Measurements from ENCODE around the gene SMAGP.

DNA sequence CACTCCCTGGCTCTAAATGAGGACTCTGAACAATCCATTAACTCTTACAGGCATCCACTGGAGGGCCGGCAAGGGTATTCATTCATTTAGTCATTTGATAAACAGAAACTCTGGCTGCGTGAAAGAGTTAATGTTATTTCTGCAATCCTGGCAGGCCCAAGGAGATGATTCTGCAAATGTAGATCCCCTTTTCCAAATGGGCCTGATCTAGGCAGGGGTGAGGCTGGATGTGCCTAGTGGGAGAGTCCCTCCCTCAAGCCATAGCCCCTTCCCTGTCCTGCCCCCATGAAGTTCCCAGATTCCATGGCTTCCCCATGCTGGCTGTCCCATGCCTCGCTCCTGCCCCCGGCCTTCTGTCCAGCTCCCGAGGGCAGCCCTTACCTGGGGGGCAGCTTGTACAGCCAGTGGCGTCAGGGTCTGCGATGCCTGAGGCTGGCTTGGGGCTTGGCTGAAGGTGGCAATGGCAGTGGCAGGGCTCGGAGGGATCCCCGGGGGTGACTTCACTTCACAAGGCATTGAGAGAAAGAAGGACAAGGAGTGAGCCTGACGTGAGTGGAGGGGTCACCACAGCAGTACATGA is 70.8 kb downstream of the SMAGP start:
- TF ChIP-seq POLR2AphosphoS5 (IDR thresholded peaks at IDR 0.05): no peak
- TF ChIP-seq, protein P1, sequence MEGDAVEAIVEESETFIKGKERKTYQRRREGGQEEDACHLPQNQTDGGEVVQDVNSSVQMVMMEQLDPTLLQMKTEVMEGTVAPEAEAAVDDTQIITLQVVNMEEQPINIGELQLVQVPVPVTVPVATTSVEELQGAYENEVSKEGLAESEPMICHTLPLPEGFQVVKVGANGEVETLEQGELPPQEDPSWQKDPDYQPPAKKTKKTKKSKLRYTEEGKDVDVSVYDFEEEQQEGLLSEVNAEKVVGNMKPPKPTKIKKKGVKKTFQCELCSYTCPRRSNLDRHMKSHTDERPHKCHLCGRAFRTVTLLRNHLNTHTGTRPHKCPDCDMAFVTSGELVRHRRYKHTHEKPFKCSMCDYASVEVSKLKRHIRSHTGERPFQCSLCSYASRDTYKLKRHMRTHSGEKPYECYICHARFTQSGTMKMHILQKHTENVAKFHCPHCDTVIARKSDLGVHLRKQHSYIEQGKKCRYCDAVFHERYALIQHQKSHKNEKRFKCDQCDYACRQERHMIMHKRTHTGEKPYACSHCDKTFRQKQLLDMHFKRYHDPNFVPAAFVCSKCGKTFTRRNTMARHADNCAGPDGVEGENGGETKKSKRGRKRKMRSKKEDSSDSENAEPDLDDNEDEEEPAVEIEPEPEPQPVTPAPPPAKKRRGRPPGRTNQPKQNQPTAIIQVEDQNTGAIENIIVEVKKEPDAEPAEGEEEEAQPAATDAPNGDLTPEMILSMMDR (IDR thresholded peaks at IDR 0.05 in 8 of 11, conservative IDR thresholded peaks at IDR 0.05 in 3 of 11): no peak
- TF ChIP-seq POLR2A (IDR thresholded peaks at IDR 0.05): no peak

All from spleen (tissue), 7 donors.